ENCODE results near the gene MAP4K5. TPM values are rescaled to one million over a fixed set of nuclear protein-coding genes. Genes with fewer than 3 reads are reported as not detected.

The MAP4K5 gene
- total and polyA plus RNA-seq, 2 donors, result 35.2 to 145 TPM

DNA sequence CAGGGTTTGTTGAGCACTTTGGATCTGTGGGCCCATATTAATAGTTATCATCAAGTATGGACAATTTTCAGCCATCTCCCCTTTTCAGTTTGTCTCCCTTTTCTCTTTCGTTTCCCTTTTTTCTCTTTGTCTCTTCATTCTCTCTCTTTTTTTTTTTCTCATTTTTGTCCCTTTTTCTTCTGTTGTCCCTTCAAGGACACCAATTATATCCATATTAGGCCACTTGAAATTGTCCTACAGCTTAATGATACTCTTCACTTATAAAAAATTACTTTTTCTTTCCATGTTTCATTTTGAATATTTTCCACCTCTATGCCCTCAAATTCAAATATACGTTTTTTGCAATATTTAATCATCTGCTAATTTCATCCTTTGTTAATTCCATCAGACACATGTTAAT lies 53.3 kb downstream of the MAP4K5 start:
- 96% methylated on average over 2 of the region's 2 CpGs for WGBS
- no peaks in the 10 kb centered on the region for H3K36me3 ChIP-seq (ENCODE audit: insufficient read depth)
- H3K4me1 ChIP-seq (ENCODE audit: insufficient read depth), result no peaks in the 10 kb centered on the region
- H3K27ac ChIP-seq (ENCODE audit: low read depth), result no peak overlapping the region
- no peak for DNase-seq (ENCODE audit: extremely low spot score)
- H3K4me3 ChIP-seq (ENCODE audit: low read depth, low read length), result no peak overlapping the region

GRCh38 chr14:50477760-50478159 lies 54.6 kb downstream of the MAP4K5 start:
- no peak overlapping the region for H3K4me3 ChIP-seq (ENCODE audit: low read depth, low read length)
- WGBS, result 95% methylated on average over 2 of the region's 2 CpGs
- no peak overlapping the region for H3K27ac ChIP-seq (ENCODE audit: low read depth)

DNA sequence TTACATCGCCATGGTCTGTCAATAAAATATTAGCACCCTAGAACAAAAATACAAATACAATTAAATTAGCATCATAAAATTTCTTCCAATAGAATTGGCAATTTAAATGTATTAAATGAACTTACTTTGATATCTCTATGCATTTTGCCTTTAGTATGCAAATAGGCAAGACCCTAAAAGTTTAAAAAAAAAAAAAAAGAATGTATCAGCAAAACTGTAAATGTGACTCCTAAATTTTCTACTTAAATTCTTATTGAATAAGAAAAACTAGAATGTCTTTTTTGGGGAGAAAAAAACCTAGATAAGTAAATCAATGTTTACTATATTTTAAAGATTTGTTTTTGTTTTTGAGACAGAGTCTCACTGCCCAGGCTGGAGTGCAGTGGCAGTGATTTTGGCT lies 56.2 kb downstream of the MAP4K5 start:
- H3K36me3 ChIP-seq (ENCODE audit: insufficient read depth), result peaks cover 3% of the 10 kb centered on the region
- no peak overlapping the region for H3K27ac ChIP-seq (ENCODE audit: low read depth)
- H3K4me3 ChIP-seq (ENCODE audit: low read depth, low read length), result no peak overlapping the region
- DNase-seq (ENCODE audit: extremely low spot score), result no peak
- WGBS, result 99% methylated on average over 1 of the region's 1 CpG
- H3K4me1 ChIP-seq (ENCODE audit: insufficient read depth), result no peaks in the 10 kb centered on the region

More at GRCh38 chr14:50477760-50478159, 54.6 kb downstream of the MAP4K5 start:
- Histone ChIP-seq H3K4me1 (ENCODE audit: insufficient read depth) (no peaks in the 10 kb centered on the region), H3K36me3 (ENCODE audit: insufficient read depth) (no peaks in the 10 kb centered on the region)
- DNase-seq (ENCODE audit: extremely low spot score), result no peak

DNA sequence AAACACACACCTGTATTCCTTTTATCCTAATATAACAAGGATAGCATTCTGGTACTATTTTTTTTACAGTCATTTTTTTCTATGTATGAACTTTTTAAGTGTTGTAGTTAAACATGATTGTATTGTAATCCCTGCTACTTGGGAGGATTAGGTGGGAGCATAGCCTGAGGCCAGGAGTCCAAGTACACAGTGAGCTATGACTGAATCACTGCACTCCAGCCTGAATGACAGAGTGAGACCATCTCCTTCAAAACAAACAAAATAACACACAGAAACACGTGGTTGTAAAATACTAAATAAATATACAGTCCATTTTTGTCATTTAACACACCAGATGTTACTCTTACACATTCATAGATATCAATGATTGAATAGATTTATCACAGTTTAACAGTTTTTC lies 56.9 kb downstream of the MAP4K5 start:
- Histone ChIP-seq H3K36me3 (ENCODE audit: insufficient read depth) (peaks cover 3% of the 10 kb centered on the region), H3K27ac (ENCODE audit: low read depth) (no peak overlapping the region), H3K4me3 (ENCODE audit: low read depth, low read length) (no peak overlapping the region), H3K4me1 (ENCODE audit: insufficient read depth) (no peaks in the 10 kb centered on the region)
- no peak for DNase-seq (ENCODE audit: extremely low spot score)
- 35% methylated on average over 1 of the region's 1 CpG for WGBS

- peaks cover 3% of the 10 kb centered on the region for H3K36me3 ChIP-seq (ENCODE audit: insufficient read depth)
- no peak for DNase-seq (ENCODE audit: extremely low spot score)
- H3K27ac ChIP-seq (ENCODE audit: low read depth), result no peak overlapping the region
- no peak overlapping the region for H3K4me3 ChIP-seq (ENCODE audit: low read depth, low read length)
- WGBS, result 74% methylated on average over 6 of the region's 6 CpGs
- no peaks in the 10 kb centered on the region for H3K4me1 ChIP-seq (ENCODE audit: insufficient read depth)
Measured at GRCh38 chr14:50471838-50472465, 60.4 kb downstream of the MAP4K5 start.

DNA sequence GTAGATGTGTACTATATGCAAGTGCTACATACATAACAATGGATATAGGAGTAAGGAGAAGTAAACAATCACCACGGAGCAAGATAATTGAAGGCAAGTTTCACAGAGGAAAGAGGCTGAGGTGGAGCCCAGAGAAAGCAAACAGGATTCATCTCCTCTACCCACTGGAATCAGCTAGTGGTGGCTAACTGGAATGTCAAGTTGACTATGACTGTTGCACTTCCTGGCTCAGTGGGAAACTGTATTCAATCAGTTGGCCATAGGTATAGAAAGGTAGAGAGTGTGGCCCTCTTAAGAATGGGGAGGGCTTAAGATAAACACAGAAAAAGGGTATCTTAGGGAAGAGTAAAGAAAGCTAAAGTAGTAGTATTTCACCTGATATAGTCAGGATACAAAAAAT lies 62.4 kb downstream of the MAP4K5 start:
- WGBS, result 38% methylated on average over 1 of the region's 1 CpG
- DNase-seq (ENCODE audit: extremely low spot score), result no peak
- Histone ChIP-seq H3K36me3 (ENCODE audit: insufficient read depth) (peaks cover 3% of the 10 kb centered on the region), H3K27ac (ENCODE audit: low read depth) (no peak overlapping the region), H3K4me1 (ENCODE audit: insufficient read depth) (no peaks in the 10 kb centered on the region), H3K4me3 (ENCODE audit: low read depth, low read length) (no peak overlapping the region)

- DNase-seq (ENCODE audit: extremely low spot score), result no peak
- Histone ChIP-seq H3K4me1 (ENCODE audit: insufficient read depth) (no peaks in the 10 kb centered on the region), H3K27ac (ENCODE audit: low read depth) (no peak overlapping the region), H3K36me3 (ENCODE audit: insufficient read depth) (peaks cover 6% of the 10 kb centered on the region), H3K4me3 (ENCODE audit: low read depth, low read length) (no peak overlapping the region)
- WGBS, result 97% methylated on average over 2 of the region's 2 CpGs
Measured at GRCh38 chr14:50462111-50462510, 70.3 kb downstream of the MAP4K5 start.

GRCh38 chr14:50453869-50454268 lies 78.5 kb downstream of the MAP4K5 start:
- Histone ChIP-seq H3K4me3 (ENCODE audit: low read depth, low read length) (no peak overlapping the region), H3K36me3 (ENCODE audit: insufficient read depth) (peaks cover 7% of the 10 kb centered on the region), H3K4me1 (ENCODE audit: insufficient read depth) (no peaks in the 10 kb centered on the region), H3K27ac (ENCODE audit: low read depth) (no peak overlapping the region)
- WGBS, result 98% methylated on average over 2 of the region's 2 CpGs
- no peak for DNase-seq (ENCODE audit: extremely low spot score)

- Histone ChIP-seq H3K36me3 (ENCODE audit: insufficient read depth) (peaks cover 7% of the 10 kb centered on the region), H3K4me3 (ENCODE audit: low read depth, low read length) (no peak overlapping the region), H3K4me1 (ENCODE audit: insufficient read depth) (no peaks in the 10 kb centered on the region), H3K27ac (ENCODE audit: low read depth) (no peak overlapping the region)
- 58% methylated on average over 3 of the region's 3 CpGs for WGBS
- DNase-seq (ENCODE audit: extremely low spot score), result no peak
Measured at GRCh38 chr14:50452979-50453705, 79.2 kb downstream of the MAP4K5 start.

GRCh38 chr14:50452296-50452695 lies 80.1 kb downstream of the MAP4K5 start:
- 99% methylated on average over 1 of the region's 1 CpG for WGBS
- DNase-seq (ENCODE audit: extremely low spot score), result no peak
- no peaks in the 10 kb centered on the region for H3K4me1 ChIP-seq (ENCODE audit: insufficient read depth)
- H3K4me3 ChIP-seq (ENCODE audit: low read depth, low read length), result no peak overlapping the region
- H3K36me3 ChIP-seq (ENCODE audit: insufficient read depth), result peaks cover 7% of the 10 kb centered on the region
- H3K27ac ChIP-seq (ENCODE audit: low read depth), result no peak overlapping the region

DNA sequence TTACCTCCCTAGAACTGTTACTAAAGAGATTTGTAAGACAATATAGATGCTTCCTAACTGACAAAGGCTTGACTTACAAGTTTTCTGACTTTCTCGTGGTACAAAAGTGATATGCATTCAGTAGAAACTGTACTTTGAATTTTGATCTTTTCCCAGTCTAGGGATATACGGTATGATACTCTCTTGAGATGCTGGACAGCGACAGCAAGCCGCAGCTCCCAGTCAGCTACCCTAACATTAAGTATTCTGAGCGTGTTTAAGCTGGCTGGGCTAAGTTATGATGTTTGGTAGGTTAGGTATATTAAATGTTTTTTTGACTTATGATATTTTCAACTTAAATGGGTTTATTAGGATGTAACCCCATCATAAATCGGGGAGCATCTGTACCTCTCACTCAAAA lies 80.5 kb downstream of the MAP4K5 start:
- no peaks in the 10 kb centered on the region for H3K4me1 ChIP-seq (ENCODE audit: insufficient read depth)
- no peak overlapping the region for H3K27ac ChIP-seq (ENCODE audit: low read depth)
- no peak for DNase-seq (ENCODE audit: extremely low spot score)
- WGBS, result 92% methylated on average over 6 of the region's 6 CpGs
- peaks cover 6% of the 10 kb centered on the region for H3K36me3 ChIP-seq (ENCODE audit: insufficient read depth)
- no peak overlapping the region for H3K4me3 ChIP-seq (ENCODE audit: low read depth, low read length)

DNA sequence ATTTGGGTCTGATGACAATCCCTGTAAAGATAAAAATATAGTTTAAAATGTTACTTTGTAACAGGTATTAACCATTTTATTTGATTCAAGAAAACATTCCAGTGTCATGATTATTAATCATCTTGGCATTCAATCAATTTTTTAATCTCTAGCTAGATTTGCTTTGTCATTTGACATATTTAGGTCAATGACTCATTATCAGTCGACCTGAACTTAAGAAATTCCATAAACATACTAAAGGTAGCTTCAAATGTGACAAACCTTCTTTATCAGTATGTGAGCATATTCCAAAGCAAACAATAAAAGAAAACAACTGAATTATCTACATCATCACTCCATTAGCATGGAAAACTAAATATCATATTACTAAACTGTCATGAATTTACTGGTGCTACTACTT lies 84.9 kb downstream of the MAP4K5 start:
- no peak overlapping the region for H3K27ac ChIP-seq (ENCODE audit: low read depth)

GRCh38 chr14:50434528-50434927 lies 97.8 kb downstream of the MAP4K5 start:
- DNase-seq (ENCODE audit: extremely low spot score), result no peak
- Histone ChIP-seq H3K27ac (ENCODE audit: low read depth) (no peak overlapping the region), H3K4me1 (ENCODE audit: insufficient read depth) (no peaks in the 10 kb centered on the region), H3K36me3 (ENCODE audit: insufficient read depth) (no peaks in the 10 kb centered on the region), H3K4me3 (ENCODE audit: low read depth, low read length) (no peak overlapping the region)

More for the DNA sequence above, 84.9 kb downstream of the MAP4K5 start:
- DNase-seq (ENCODE audit: extremely low spot score), result no peak
- Histone ChIP-seq H3K4me3 (ENCODE audit: low read depth, low read length) (no peak overlapping the region), H3K36me3 (ENCODE audit: insufficient read depth) (peaks cover 7% of the 10 kb centered on the region), H3K4me1 (ENCODE audit: insufficient read depth) (no peaks in the 10 kb centered on the region)
- WGBS, result 54% methylated on average over 1 of the region's 1 CpG

- Histone ChIP-seq H3K4me3 (ENCODE audit: low read depth, low read length) (no peak overlapping the region), H3K4me1 (ENCODE audit: insufficient read depth) (no peaks in the 10 kb centered on the region), H3K27ac (ENCODE audit: low read depth) (no peak overlapping the region), H3K36me3 (ENCODE audit: insufficient read depth) (no peaks in the 10 kb centered on the region)
- WGBS, result 95% methylated on average over 1 of the region's 1 CpG
- DNase-seq (ENCODE audit: extremely low spot score), result no peak
Measured at GRCh38 chr14:50432131-50432530, 100.2 kb downstream of the MAP4K5 start.

All from urinary bladder (tissue), 4 donors.